NT2/D1 (cell line): Measurements from ENCODE around the gene ARL16.

Source experiments
- DNase-seq: peaks from one replicate; pipeline ENCODE4 v3.0.0-alpha.2; 2011; ENCODE audit warnings: low read depth, low spot score
- H3K27me3 ChIP-seq: 2 replicates; pipeline ENCODE4 v1.6.0; 2011; ENCODE audit warnings: mild to moderate bottlenecking; ENCODE audit not compliant: insufficient read length, insufficient read depth
- H3K36me3 ChIP-seq: 2 replicates; pipeline ENCODE4 v1.6.1; 2011; ENCODE audit warnings: mild to moderate bottlenecking, low read length, mixed read lengths; ENCODE audit not compliant: insufficient read depth, insufficient read length
- H3K4me1 ChIP-seq: 2 replicates; pipeline ENCODE4 v1.5.1; 2011; ENCODE audit not compliant: insufficient read depth, insufficient read length
- H3K4me3 ChIP-seq: 2 replicates; pipeline ENCODE4 v1.5.1; 2011; ENCODE audit warnings: low read depth; ENCODE audit not compliant: insufficient read length
- H3K9ac ChIP-seq: 2 replicates; pipeline ENCODE4 v1.6.0; 2011; ENCODE audit warnings: low read depth; ENCODE audit not compliant: insufficient read length
- H3K9me3 ChIP-seq: 2 replicates; pipeline ENCODE4 v1.5.1; 2011; ENCODE audit warnings: mild to moderate bottlenecking, low read length; ENCODE audit not compliant: insufficient read depth
- SUZ12 ChIP-seq: IDR thresholded peaks from 2 replicates; pipeline ENCODE4 v1.6.1; 2011; ENCODE audit not compliant: insufficient read length, insufficient read depth; ENCODE audit errors: extremely low read depth
- YY1 ChIP-seq: IDR thresholded peaks from 2 replicates; pipeline ENCODE4 v1.6.1; 2011; ENCODE audit not compliant: insufficient read length, insufficient read depth
- ZNF274 ChIP-seq: IDR thresholded peaks from 2 replicates; pipeline ENCODE4 v1.6.1; 2011; ENCODE audit warnings: mild to moderate bottlenecking, low read depth, low read length

ARL16 gene

DNA sequence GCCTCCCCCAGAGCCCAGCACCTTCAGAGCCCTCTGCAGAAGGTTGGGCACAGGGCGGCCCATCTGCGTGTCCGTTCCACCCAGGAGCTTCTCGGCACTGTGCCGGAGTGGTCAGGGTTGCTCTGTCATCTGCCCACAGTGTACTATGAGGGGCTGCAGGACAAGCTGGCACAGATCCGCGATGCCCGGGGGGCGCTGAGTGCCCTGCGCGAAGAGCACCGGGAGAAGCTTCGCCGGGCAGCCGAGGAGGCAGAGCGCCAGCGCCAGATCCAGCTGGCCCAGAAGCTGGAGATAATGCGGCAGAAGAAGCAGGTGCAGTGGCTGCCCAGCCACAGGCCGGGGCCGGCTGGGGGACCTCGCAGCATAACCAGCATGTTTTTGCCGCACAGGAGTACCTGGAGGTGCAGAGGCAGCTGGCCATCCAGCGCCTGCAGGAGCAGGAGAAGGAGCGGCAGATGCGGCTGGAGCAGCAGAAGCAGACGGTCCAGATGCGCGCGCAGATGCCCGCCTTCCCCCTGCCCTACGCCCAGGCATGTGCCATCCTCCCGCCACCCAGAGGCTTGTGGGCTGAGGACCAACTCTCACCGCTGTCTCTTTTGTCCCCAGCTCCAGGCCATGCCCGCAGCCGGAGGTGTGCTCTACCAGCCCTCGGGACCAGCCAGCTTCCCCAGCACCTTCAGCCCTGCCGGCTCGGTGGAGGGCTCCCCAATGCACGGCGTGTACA lies 12.8 kb upstream of the ARL16 start:
- Histone ChIP-seq H3K4me1 (peaks cover 15% of the 10 kb centered on the region), H3K36me3 (peaks cover 97% of the 10 kb centered on the region), H3K9me3 (no peaks in the 10 kb centered on the region), H3K9ac (no peak overlapping the region), H3K27me3 (no peaks in the 10 kb centered on the region), H3K4me3 (no peak overlapping the region)
- no peak for DNase-seq
- TF ChIP-seq YY1 (no peak), ZNF274 (no peak), SUZ12 (no peak)

DNA sequence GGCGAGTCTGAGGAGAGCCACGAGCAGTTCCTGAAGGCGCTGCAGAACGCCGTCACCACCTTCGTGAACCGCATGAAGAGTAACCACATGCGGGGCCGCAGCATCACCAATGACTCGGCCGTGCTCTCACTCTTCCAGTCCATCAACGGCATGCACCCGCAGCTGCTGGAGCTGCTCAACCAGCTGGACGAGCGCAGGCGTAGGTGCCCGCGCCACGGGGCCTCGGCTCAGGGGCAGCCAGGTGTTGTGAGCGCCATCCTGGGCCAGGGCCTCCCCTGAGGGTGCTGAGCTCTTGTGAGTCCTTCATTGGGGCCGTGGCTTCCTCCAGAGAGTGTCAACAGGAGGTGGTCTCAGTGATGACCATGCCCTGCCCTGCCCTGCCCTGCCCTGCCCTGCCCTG lies 12.2 kb upstream of the ARL16 start:
- peaks cover 97% of the 10 kb centered on the region for H3K36me3 ChIP-seq
- TF ChIP-seq SUZ12 (no peak), YY1 (no peak), ZNF274 (no peak)
- peaks cover 12% of the 10 kb centered on the region for H3K4me1 ChIP-seq
- no peak for DNase-seq
- H3K9me3 ChIP-seq: no peaks in the 10 kb centered on the region
- H3K27me3 ChIP-seq: no peaks in the 10 kb centered on the region
- no peak overlapping the region for H3K4me3 ChIP-seq
- no peak overlapping the region for H3K9ac ChIP-seq

DNA sequence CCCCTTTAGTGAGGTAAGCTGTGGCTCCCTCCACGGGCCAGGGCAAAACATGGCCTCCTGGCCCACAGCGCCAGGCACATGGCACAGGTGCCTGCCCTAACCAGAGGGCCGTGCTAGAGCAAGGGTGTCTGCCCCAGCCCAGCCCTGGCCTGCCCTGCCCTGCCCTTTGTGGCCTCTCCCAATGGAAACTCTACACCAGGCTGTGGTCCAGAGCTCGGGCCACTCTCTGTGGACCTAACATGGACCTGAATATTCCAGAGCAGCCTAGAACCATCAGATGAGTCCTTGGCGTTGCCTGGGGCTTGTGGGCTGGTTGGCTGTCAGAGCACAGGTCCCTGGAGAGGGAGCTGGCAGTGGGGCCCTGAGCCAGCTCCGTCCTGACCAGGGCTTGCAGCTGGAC lies 11.6 kb upstream of the ARL16 start:
- no peaks in the 10 kb centered on the region for H3K9me3 ChIP-seq
- TF ChIP-seq SUZ12: no peak
- TF ChIP-seq YY1: no peak
- TF ChIP-seq ZNF274: no peak

DNA sequence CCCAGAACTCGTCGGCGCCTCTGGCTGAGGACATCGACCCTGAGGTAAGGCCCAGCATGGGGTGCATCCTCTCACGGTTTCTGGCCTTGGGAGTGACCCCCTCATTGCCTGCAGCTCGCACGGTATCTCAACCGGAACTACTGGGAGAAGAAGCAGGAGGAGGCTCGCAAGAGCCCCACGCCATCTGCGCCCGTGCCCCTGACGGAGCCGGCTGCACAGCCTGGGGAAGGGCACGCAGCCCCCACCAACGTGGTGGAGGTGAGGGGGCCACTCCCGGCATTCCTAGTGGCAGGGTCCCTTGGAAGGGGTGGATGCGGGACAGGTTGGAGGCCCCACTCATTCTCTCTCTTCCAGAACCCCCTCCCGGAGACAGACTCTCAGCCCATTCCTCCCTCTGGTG lies 11.2 kb upstream of the ARL16 start:
- no peak overlapping the region for H3K9ac ChIP-seq
- peaks cover 12% of the 10 kb centered on the region for H3K4me1 ChIP-seq
- no peak for DNase-seq
- H3K36me3 ChIP-seq: peaks cover 99% of the 10 kb centered on the region
- no peaks in the 10 kb centered on the region for H3K27me3 ChIP-seq
- TF ChIP-seq YY1 (no peak), SUZ12 (no peak), ZNF274 (no peak)
- no peaks in the 10 kb centered on the region for H3K9me3 ChIP-seq
- no peak overlapping the region for H3K4me3 ChIP-seq

More for the DNA sequence above, 11.6 kb upstream of the ARL16 start:
- H3K4me3 ChIP-seq: no peak overlapping the region
- no peaks in the 10 kb centered on the region for H3K27me3 ChIP-seq
- H3K9ac ChIP-seq: no peak overlapping the region
- H3K36me3 ChIP-seq: peaks cover 97% of the 10 kb centered on the region
- no peak for DNase-seq
- peaks cover 12% of the 10 kb centered on the region for H3K4me1 ChIP-seq

DNA sequence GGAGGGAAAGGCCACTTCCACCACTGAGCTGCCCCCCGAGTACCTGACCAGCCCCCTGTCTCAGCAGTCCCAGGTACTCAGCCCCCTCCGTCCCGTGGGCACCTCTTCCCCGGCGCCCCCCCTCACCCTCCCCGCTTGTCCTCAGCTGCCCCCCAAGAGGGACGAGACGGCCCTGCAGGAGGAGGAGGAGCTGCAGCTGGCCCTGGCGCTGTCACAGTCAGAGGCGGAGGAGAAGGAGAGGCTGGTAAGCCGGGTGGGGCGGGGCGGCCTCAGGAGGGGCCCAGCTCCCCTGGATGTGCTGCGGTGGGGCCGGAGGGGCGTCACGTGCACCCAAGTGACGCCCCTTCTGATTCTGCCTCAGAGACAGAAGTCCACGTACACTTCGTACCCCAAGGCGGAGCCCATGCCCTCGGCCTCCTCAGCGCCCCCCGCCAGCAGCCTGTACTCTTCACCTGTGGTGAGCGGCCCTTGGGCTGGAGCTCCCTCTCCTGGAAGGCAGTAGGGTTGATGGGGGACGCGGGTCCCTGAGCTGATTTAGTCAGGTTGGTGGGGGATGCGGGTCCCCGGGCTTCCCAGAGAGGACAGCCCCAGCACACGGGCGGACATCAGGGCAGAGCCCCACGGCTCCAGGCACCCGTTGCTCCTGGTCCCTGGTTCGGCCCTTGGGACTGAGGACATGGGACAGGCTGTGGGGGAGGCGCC lies 10.1 kb upstream of the ARL16 start:
- H3K9ac ChIP-seq: no peak overlapping the region
- no peak for DNase-seq
- H3K9me3 ChIP-seq: no peaks in the 10 kb centered on the region
- H3K36me3 ChIP-seq: peaks cover 99% of the 10 kb centered on the region
- H3K27me3 ChIP-seq: no peaks in the 10 kb centered on the region
- TF ChIP-seq YY1: no peak
- TF ChIP-seq ZNF274: no peak
- TF ChIP-seq SUZ12: no peak
- no peak overlapping the region for H3K4me3 ChIP-seq
- H3K4me1 ChIP-seq: peaks cover 12% of the 10 kb centered on the region

DNA sequence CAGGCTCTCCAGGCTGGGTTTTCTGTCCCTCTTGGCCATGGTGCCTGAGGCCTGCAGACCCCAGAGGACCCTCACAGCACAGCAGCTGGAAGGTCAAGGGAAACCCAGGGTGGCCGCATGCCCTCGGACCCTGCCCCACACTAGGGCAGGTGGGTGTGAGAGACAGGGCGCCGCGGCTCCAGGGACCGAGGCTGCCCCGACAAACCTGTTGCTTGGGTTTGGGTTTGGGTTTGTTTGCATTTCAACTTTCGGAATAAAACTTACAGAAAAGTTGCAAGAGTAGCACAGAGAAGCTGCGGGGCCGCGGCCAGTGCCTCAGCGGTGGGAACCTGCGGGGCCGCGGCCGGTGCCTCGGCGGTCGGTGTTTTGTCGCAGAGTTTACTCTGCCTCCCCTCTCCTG lies 8.0 kb upstream of the ARL16 start:
- DNase-seq: no peak
- no peak overlapping the region for H3K9ac ChIP-seq
- H3K4me1 ChIP-seq: peaks cover 6% of the 10 kb centered on the region
- peaks cover 99% of the 10 kb centered on the region for H3K36me3 ChIP-seq
- TF ChIP-seq ZNF274: no peak
- TF ChIP-seq SUZ12: no peak
- no peak for TF ChIP-seq YY1
- H3K4me3 ChIP-seq: no peak overlapping the region
- no peaks in the 10 kb centered on the region for H3K27me3 ChIP-seq
- no peaks in the 10 kb centered on the region for H3K9me3 ChIP-seq

DNA sequence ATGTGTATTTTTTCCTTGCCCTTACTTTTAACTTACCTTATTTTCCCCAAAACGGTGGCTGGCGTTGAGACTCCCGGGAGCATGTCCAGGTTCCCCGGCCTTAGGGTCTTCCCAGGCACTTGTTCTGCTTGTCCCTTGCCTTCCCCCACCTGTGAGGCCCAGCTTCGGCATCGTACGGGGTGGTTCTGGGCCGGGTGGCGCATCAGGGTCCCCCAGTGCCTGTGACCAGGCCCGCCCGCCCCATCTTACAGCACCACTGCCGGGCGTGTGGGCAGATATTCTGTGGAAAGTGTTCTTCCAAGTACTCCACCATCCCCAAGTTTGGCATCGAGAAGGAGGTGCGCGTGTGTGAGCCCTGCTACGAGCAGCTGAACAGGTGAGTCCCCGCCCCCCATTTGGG lies 7.6 kb upstream of the ARL16 start:
- Histone ChIP-seq H3K9ac (no peak overlapping the region), H3K36me3 (peaks cover 99% of the 10 kb centered on the region), H3K4me1 (peaks cover 3% of the 10 kb centered on the region), H3K27me3 (no peaks in the 10 kb centered on the region), H3K4me3 (no peak overlapping the region), H3K9me3 (no peaks in the 10 kb centered on the region)
- TF ChIP-seq ZNF274 (no peak), SUZ12 (no peak), YY1 (no peak)
- no peak for DNase-seq

DNA sequence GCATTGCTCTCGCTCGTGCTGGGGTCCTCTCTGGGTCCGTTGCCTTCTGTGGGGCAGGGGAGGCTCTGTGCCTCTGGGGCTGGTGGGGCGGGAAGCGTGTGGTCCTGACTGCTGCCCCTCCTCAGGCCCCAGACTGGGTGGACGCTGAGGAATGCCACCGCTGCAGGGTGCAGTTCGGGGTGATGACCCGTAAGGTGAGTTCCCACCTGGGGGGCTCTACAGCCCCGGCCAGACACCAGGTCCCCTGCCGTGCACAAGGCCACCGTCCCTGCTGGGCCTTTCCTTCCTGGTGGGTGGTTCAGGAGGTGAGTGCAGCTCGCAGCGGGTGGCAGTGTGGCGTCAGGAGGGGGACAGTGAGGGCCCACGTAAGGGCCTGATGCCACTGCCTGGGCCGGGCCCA lies 7.0 kb upstream of the ARL16 start:
- no peak for DNase-seq

More for the DNA sequence above, 7.0 kb upstream of the ARL16 start:
- Histone ChIP-seq H3K36me3 (peaks cover 99% of the 10 kb centered on the region), H3K9ac (no peak overlapping the region), H3K27me3 (no peaks in the 10 kb centered on the region), H3K4me3 (no peak overlapping the region), H3K4me1 (peaks cover 4% of the 10 kb centered on the region), H3K9me3 (no peaks in the 10 kb centered on the region)
- TF ChIP-seq SUZ12 (no peak), ZNF274 (no peak), YY1 (no peak)
